H9 (cell line): ENCODE measurements around the gene TTC17. TPM values are rescaled to one million over a fixed set of nuclear protein-coding genes. Genes with fewer than 3 reads are reported as not detected.

ENCODE experiments used
- DNase-seq: peaks from one replicate; pipeline ENCODE4 v3.0.0-alpha.2; 2017
- H2AFZ ChIP-seq: one replicate; pipeline ENCODE4 v1.6.1; 2013; ENCODE audit warnings: mild to moderate bottlenecking, low read length, control low read depth, moderate library complexity
- H2AK5ac ChIP-seq: 2 replicates; pipeline ENCODE4 v1.6.1; 2013; ENCODE audit warnings: low read length, control low read depth, mixed read lengths; ENCODE audit not compliant: insufficient read length
- H2BK120ac ChIP-seq: one replicate; pipeline ENCODE4 v1.6.1; 2013; ENCODE audit warnings: low read depth, mild to moderate bottlenecking, low read length, control low read depth, inconsistent platforms; ENCODE audit not compliant: poor library complexity, severe bottlenecking
- H2BK12ac ChIP-seq: 2 replicates; pipeline ENCODE4 v1.6.1; 2013; ENCODE audit warnings: low read length, control low read depth, mixed read lengths, low read depth; ENCODE audit not compliant: insufficient read length
- H2BK15ac ChIP-seq: 2 replicates; pipeline ENCODE4 v1.6.1; 2013; ENCODE audit warnings: low read depth, low read length, control low read depth
- H2BK20ac ChIP-seq: one replicate; pipeline ENCODE4 v1.6.1; 2013; ENCODE audit warnings: low read depth, mild to moderate bottlenecking, low read length, control low read depth, inconsistent platforms; ENCODE audit not compliant: poor library complexity, severe bottlenecking
- H2BK5ac ChIP-seq: 2 replicates; pipeline ENCODE4 v1.6.1; 2013; ENCODE audit warnings: low read length, control low read depth, mixed read lengths; ENCODE audit not compliant: insufficient read length
- H3K14ac ChIP-seq: 2 replicates; pipeline ENCODE4 v1.6.1; 2013; ENCODE audit warnings: low read length, control low read depth; ENCODE audit not compliant: insufficient read depth
- H3K18ac ChIP-seq: 2 replicates; pipeline ENCODE4 v1.6.1; 2013; ENCODE audit warnings: low read depth, mild to moderate bottlenecking, mixed read lengths, low read length, control low read depth; ENCODE audit not compliant: insufficient read length
- H3K23ac ChIP-seq: 2 replicates; pipeline ENCODE4 v1.6.1; 2013; ENCODE audit warnings: low read length, control low read depth, mixed read lengths, low read depth; ENCODE audit not compliant: insufficient read length
- H3K23me2 ChIP-seq: 2 replicates; pipeline ENCODE4 v1.6.1; 2013; ENCODE audit warnings: low read depth, mild to moderate bottlenecking, mixed read lengths, low read length, control low read depth; ENCODE audit not compliant: insufficient read length, poor library complexity, severe bottlenecking
- H3K27ac ChIP-seq: 2 replicates; pipeline ENCODE4 v1.5.1; 2013; ENCODE audit warnings: low read length, control low read depth, mixed read lengths, low read depth; ENCODE audit not compliant: insufficient read length
- H3K27me3 ChIP-seq: 2 replicates; pipeline ENCODE4 v1.6.1; 2013; ENCODE audit warnings: low read length, control low read depth, inconsistent platforms; ENCODE audit not compliant: insufficient read depth
- H3K4ac ChIP-seq: 2 replicates; pipeline ENCODE4 v1.6.1; 2013; ENCODE audit warnings: low read depth, mild to moderate bottlenecking, control low read depth, inconsistent platforms, low read length, moderate library complexity
- H3K4me1 ChIP-seq: 2 replicates; pipeline ENCODE4 v1.6.1; 2013; ENCODE audit warnings: low read length, control low read depth, inconsistent platforms; ENCODE audit not compliant: insufficient read depth
- H3K4me2 ChIP-seq: 2 replicates; pipeline ENCODE4 v1.6.1; 2013; ENCODE audit warnings: low read length, control low read depth, mixed read lengths; ENCODE audit not compliant: insufficient read length, insufficient read depth
- H3K56ac ChIP-seq: 2 replicates; pipeline ENCODE4 v1.6.1; 2013; ENCODE audit warnings: low read depth, mild to moderate bottlenecking, mixed read lengths, low read length, control low read depth; ENCODE audit not compliant: insufficient read length
- H3K79me1 ChIP-seq: 2 replicates; pipeline ENCODE4 v1.6.1; 2013; ENCODE audit warnings: low read depth, mild to moderate bottlenecking, moderate library complexity, low read length, control low read depth, inconsistent platforms; ENCODE audit not compliant: insufficient read depth, poor library complexity, severe bottlenecking
- H3K79me2 ChIP-seq: 2 replicates; pipeline ENCODE4 v1.6.1; 2013; ENCODE audit warnings: low read length, control low read depth, inconsistent platforms; ENCODE audit not compliant: insufficient read depth
- H3K9ac ChIP-seq: 2 replicates; pipeline ENCODE4 v1.6.1; 2013; ENCODE audit warnings: low read length, control low read depth, mixed read lengths; ENCODE audit not compliant: insufficient read length; ENCODE audit errors: extremely low read depth
- H3K9me3 ChIP-seq: one replicate; pipeline ENCODE4 v1.6.1; 2013; ENCODE audit warnings: low read depth, low read length, inconsistent platforms; ENCODE audit not compliant: control insufficient read depth
- H3T11ph ChIP-seq: one replicate; pipeline ENCODE4 v1.6.1; 2013; ENCODE audit warnings: mild to moderate bottlenecking, low read length, control low read depth, inconsistent platforms
- H4K20me1 ChIP-seq: one replicate; pipeline ENCODE4 v1.6.1; 2013; ENCODE audit not compliant: control insufficient read depth, insufficient read length, insufficient read depth
- H4K5ac ChIP-seq: 2 replicates; pipeline ENCODE4 v1.6.1; 2013; ENCODE audit warnings: low read depth, mild to moderate bottlenecking, mixed read lengths, low read length, control low read depth; ENCODE audit not compliant: insufficient read length
- H4K8ac ChIP-seq: replicated peaks from 2 replicates; pipeline ENCODE4 v1.6.1; 2013; ENCODE audit warnings: low read length, control low read depth, mixed read lengths, low read depth; ENCODE audit not compliant: insufficient read length
- H4K91ac ChIP-seq: 2 replicates; pipeline ENCODE4 v1.6.1; 2013; ENCODE audit warnings: low read depth, mild to moderate bottlenecking, moderate library complexity, mixed read lengths, low read length, control low read depth; ENCODE audit not compliant: insufficient read length
- H3K27ac Mint-ChIP-seq, 3 experiments: 2 replicates in 2 of 3; 3 replicates in 1 of 3; pipeline ENCODE4 v1.8.0; 2020 to 2021; ENCODE audit warnings: mixed read lengths in 3 of 3, mild to moderate bottlenecking in 1 of 3, moderate library complexity in 1 of 3
- H3K27me3 Mint-ChIP-seq: 2 replicates; pipeline ENCODE4 v1.8.0; 2021; ENCODE audit warnings: low read depth, mild to moderate bottlenecking, moderate library complexity, mixed read lengths
- H3K36me3 Mint-ChIP-seq, 3 experiments: 2 replicates in 2 of 3; 3 replicates in 1 of 3; pipeline ENCODE4 v1.8.0; 2020 to 2021; ENCODE audit warnings: low read depth in 3 of 3, mixed read lengths in 3 of 3; ENCODE audit not compliant: insufficient read depth in 1 of 3
- H3K4me1 Mint-ChIP-seq, 2 experiments: 2 replicates each; pipeline ENCODE4 v1.8.0; 2020; ENCODE audit warnings: mixed read lengths in 2 of 2
- H3K4me3 Mint-ChIP-seq, 2 experiments: 2 replicates in 1 of 2; 3 replicates in 1 of 2; pipeline ENCODE4 v1.8.0; 2020 to 2021; ENCODE audit warnings: mild to moderate bottlenecking in 2 of 2, mixed read lengths in 2 of 2, moderate library complexity in 1 of 2
- H3K9me3 Mint-ChIP-seq, 2 experiments: 2 replicates in 1 of 2; 3 replicates in 1 of 2; pipeline ENCODE4 v1.8.0; 2020; ENCODE audit warnings: mild to moderate bottlenecking in 2 of 2, mixed read lengths in 2 of 2, moderate library complexity in 1 of 2
- CTCF ChIP-seq: fragments of 200-600 bp; sonication (generic); conservative IDR thresholded peaks from 3 replicates; pipeline ENCODE4 v1.8.0; 2021; ENCODE audit warnings: antibody characterized with exemption, mild to moderate bottlenecking
- WGBS: extraction: QIAGEN DNeasy Blood & Tissue Kit; methylation state at CpG from one replicate; pipeline ENCODE4 v1.1.7; 2013; ENCODE audit warnings: missing lambda C conversion rate, low lambda C conversion rate, mixed read lengths; ENCODE audit not compliant: insufficient read length; ENCODE audit errors: extremely low coverage; 5-methylcytosine and 5-hydroxymethylcytosine counted together
- total RNA-seq: library from RNA; stranded (reverse); gene quantifications from 2 replicates; pipeline ENCODE4 v1.2.1, GENCODE V29; 2021

Gene TTC17
- total RNA-seq, 1 experiment from 2014 or later = 68.5 TPM

GRCh38 chr11:43403357-43404231, 44.9 kb downstream of the TTC17 start:
- Histone ChIP-seq H3K14ac (no peak overlapping the region), H2BK15ac (no peak overlapping the region), H3K18ac (no peak overlapping the region), H3K4me2 (no peak overlapping the region), H3K27ac (no peak overlapping the region), H3K79me2 (no peaks in the 10 kb centered on the region), H3K9me3 (no peaks in the 10 kb centered on the region), H4K20me1 (no peaks in the 10 kb centered on the region), H3K4me1 (no peaks in the 10 kb centered on the region; the same call in 1 of the 2 replicates), H3K79me1 (no peaks in the 10 kb centered on the region), H2AFZ (no peak overlapping the region), H3K56ac (no peak overlapping the region), H3K23me2 (no peaks in the 10 kb centered on the region), H3K9ac (no peak overlapping the region), H4K91ac (no peak overlapping the region), H4K8ac (no peak overlapping the region), H3T11ph (no peak overlapping the region), H3K23ac (no peak overlapping the region), H3K4ac (no peak overlapping the region), H2BK120ac (no peak overlapping the region), H2BK12ac (no peak overlapping the region), H4K5ac (no peak overlapping the region), H2BK5ac (no peak overlapping the region), H3K27me3 (no peaks in the 10 kb centered on the region), H2BK20ac (no peak overlapping the region), H2AK5ac (no peak overlapping the region)
- Mint-ChIP-seq H3K27me3 (no peaks in the 10 kb centered on the region), H3K4me3 (no peak overlapping the region), H3K4me1 (peaks cover 11 to 18% of the 10 kb centered on the region in 2 experiments), H3K36me3 (peaks cover 11 to 64% (median 44%) of the 10 kb centered on the region in 3 experiments; a peak in 5 of 7 replicates), H3K27ac (no peak overlapping the region; a peak in 1 of 7 replicates), H3K9me3 (no peaks in the 10 kb centered on the region)
- WGBS = no CpG with 5 or more reads among the region's 8 CpGs
- DNase-seq = no peak
- TF ChIP-seq CTCF = no peak
